Measurements from ENCODE around the gene CCDC137.
"Not testable (repeated sequence)": the region's sequence is repeated elsewhere in the genome, so short reads cannot be mapped to it uniquely, and the experiment has no call there.

CCDC137 gene, protein sequence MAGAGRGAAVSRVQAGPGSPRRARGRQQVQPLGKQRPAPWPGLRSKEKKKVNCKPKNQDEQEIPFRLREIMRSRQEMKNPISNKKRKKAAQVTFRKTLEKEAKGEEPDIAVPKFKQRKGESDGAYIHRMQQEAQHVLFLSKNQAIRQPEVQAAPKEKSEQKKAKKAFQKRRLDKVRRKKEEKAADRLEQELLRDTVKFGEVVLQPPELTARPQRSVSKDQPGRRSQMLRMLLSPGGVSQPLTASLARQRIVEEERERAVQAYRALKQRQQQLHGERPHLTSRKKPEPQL

DNA sequence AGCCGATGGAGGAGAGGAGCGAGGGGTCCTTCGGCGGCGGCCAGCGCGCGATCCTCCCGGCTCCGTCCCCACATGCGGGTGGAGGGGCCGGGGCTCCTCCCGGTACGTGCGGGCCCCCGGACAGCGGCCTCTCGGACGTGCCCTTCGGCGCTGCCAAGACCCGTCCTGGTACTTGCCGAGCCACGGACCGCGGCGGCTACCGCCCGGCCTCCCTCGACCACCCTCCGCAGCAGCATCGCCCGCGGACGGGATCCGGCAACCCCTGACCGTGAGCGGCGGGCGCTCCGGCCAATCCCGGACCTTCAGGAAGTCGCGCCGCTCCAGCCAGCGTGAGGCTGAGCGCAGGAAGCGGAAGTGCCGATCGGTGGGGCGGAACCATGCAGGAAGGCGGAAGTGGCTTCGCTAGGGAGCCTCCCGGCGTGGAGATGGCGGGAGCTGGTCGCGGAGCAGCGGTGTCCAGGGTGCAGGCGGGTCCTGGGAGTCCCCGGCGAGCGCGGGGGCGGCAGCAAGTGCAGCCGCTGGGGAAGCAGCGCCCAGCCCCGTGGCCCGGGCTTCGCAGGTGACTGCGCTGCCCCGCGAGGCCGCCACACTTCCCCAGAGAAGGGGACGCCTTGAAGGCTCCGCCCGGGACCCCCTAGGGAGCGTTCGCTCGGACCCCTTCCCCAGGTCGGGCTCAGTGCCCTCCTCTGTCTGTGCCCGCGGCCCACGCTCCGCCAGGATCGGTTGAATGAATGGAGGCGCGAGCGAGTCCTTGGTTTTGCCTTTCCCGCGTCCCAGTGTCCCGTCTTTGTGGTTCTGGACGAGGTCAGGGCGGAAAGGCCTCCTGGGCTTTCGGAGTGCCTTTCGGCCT is at the start of gene CCDC137, which contains the start of gene OXLD1:
TSS of gene CCDC137 (plus strand) at position 396 of the 850 bp plus-strand sequence. CDS start at position 426, 30 bp downstream.
TSS of gene OXLD1 (minus strand) at position 264 of the 850 bp plus-strand sequence. CDS start at position 236, 28 bp downstream.
- DNase-seq (ENCODE audit: low spot score), result peak; percentile 97

DNA sequence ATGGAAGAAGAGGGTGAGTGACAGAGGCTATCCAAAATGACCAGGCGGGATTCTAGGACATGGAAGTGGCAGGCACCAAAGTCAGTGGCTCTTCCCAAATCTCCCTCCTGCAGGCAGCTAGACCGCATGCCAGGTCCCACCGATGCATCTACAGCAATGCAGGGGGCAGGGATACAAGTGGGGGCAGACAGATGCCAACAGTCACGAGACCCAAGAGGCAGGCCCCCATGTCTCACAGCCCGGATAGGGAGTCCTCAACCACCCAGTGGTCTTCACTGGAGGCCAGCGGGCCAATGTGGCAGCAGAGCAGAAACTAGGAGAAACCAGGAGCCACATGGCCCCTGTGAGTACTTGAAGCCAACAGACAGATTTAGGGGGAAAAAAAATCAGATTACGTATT is 49.7 kb upstream of the CCDC137 start:
- no peak for DNase-seq (ENCODE audit: low spot score)

DNA sequence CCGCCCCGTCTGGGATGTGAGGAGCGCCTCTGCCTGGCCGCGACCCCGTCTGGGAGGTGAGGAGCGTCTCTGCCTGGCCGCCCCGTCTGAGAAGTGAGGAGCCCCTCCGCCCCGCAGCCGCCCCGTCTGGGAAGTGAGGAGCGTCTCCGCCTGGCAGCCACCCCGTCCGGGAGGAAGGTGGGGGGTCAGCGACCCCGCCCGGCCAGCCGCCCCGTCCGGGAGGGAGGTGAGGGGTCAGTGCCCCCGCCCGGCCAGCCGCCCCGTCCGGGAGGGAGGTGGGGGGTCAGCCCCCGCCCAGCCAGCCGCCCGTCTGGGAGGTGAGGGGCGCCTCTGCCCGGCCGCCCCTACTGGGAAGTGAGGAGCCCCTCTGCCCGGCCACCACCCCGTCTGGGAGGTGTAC is 48.2 kb upstream of the CCDC137 start:
- DNase-seq (ENCODE audit: low spot score), result not testable (repeated sequence)

DNA sequence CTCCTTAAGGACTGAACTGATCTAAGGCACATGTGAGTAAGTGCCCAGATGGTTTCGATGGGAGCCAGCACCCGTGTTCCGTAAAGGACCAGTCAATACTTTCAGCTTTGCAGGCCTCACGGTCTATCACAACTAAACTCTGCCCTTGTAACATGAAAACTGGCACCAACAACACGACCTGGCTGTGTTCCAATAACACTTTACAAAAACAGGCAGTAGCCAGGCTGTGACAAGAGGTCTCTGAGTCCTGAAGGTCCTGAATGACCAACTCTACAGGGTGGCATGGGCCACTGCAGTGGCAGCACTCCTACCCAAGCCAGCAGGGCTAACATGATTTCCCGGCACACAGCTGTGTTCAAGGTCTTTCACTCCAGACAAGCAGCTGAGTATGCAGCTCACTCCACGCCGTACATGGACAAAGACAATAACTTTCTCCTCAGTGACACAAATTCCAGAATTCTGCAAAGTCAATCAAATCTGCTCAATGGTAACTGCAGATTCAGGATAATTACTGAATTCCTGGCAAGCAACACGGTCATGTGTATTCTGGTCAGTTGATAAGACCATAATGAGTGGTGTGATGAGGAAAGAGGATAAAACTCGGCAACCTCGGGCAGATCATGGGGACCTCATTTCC is 44.9 kb upstream of the CCDC137 start:
- DNase-seq (ENCODE audit: low spot score), result no peak

DNA sequence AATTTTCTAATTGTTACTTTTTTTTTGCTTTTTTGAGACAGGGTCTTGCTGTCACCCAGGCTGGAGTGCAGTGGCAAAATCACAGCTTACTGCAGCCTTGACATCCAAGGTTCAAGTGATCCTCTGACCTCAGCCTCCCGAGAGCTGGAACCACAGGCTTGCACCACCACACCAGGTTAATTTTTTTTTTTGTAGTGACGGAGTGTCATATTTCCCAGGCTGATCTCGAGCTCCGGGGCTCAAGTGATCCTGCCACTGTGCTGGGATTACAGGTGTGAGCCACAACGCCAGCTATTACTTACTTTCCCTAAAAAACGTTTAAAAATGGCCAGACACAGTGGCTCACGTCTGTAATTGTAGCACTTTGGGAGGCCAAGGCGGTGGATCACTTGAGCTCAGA is 36.3 kb upstream of the CCDC137 start:
- DNase-seq (ENCODE audit: low spot score), result no peak

DNA sequence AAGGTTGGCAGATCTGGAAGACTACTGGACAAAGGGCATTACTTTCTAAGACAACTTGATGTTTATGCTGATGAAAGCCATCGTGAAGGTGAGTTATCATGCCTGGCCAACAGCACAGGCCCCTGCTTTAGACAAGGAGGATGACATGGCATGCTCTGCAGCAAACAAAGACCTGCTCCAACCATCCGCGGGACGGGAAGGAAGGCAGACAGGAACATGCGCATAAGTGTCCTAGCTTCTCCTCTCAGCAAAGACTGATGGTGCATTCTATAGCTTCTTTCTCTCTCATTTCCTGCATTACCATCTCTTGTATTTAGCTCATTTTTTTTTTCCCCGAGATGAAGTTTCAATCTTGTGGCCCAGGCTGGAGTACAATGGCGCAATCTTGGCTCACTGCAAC is 35.1 kb upstream of the CCDC137 start:
- no peak for DNase-seq (ENCODE audit: low spot score)

DNA sequence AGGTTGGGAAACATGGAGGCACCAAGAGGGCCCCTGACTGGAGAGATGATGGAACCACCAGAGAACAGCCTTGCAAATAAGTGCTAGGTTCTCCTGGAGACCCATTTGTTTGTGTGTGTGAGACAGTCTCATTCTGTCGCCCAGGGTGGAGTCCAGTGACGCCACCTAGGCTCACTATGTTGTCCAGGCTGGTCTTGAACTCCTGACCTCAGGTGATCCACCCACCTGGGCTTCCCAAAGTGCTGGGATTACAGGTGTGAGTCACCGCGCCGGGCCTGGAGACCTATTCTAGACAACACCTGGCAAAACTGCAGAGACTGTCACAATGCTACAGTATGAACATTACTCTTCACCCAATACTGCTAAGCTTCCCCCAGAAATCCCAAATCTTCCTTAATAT is 31.1 kb upstream of the CCDC137 start:
- no peak for DNase-seq (ENCODE audit: low spot score)

DNA sequence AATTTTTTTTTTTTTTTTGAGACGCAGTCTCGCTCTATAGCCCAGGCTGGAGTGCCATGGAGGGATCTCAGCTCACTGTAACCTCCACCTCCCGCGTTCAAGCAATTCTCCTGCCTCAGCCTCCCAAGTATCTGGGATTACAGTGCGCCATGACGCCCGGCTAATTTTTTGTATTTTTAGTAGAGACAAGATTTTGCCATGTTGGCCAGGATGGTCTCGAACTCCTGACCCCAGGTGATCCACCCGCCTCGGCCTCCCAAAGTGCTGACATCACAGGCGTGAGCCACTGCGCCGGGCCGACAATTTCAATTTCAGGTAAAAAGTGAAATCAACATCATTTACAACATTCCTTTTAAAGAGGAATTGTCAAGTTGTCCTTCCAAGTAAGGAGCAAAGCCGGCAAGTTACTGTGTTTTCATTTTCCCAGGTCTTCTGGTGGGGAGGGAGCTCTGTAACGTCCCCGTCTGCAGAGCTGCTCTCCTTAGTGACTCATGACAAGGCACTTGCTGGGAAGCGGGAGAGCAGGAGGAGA is 30.5 kb upstream of the CCDC137 start:
- no peak for DNase-seq (ENCODE audit: low spot score)

DNA sequence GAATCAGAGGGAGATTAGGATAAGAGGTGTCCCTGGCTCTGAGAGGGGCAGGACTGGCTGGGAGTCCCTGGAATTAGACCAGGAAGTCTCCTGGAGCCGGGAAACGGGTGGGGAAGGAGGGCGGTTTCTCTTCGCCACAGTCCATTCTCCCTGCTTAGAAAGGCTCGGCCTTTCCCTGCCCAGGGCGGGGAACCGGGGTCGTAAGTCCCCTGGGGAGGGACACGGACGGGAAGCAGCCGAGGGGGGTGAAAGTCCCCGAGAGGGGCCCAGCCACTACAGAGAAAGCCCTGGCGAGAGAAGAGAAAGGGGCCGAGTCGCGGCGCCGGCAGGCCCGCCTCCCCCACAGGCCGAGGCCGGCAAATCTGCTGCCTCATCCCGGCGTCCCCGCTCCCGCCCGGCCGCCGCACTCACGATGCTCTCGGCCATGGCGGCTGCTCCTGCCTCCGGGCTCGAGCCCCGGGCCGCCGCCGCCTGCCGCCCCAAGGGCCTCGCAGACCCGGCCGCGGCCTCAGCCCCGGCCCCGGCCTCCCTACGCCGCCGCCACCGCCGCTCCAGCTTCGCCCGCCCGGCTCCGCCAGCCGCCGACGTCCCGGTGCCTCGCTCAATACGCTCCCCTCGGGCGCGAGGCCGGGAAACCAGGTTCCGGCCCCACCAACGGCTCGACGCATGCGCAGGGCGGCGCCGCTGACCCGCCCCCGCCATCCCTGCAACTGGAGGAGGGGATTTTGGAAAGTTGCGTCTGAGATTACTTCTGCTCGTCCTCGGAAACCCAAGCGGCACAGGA is 29.8 kb upstream of the CCDC137 start, which contains the start of the genes NPLOC4 and TSPAN10:
TSS of gene NPLOC4 (minus strand) at position 608 of the 784 bp plus-strand sequence. CDS start at position 426, 182 bp downstream.
TSS of gene TSPAN10 (plus strand) at position 692 of the 784 bp plus-strand sequence. CDS start 5,217 bp downstream, outside the sequence.
- peak; percentile 90 for DNase-seq (ENCODE audit: low spot score)

DNA sequence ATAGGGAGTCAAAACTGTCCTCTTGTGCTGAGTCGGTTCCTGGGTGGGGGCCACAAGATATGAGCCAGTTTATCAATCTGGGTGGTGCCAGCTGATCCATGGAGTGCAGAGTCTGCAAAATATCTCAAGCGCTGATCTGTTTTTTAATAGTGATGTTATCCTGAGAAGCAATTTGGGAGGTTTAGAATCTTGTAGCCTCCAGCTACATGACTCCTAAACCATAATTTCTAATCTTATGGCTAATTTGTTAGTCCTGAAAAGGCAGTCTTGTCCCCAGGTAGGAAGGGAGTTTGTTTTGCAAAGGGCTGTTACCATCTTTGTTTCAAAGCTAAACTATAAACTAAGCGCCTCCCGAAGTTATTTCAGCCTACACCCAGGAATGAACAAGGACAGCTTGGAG is 27.9 kb upstream of the CCDC137 start:
- DNase-seq (ENCODE audit: low spot score), result no peak

DNA sequence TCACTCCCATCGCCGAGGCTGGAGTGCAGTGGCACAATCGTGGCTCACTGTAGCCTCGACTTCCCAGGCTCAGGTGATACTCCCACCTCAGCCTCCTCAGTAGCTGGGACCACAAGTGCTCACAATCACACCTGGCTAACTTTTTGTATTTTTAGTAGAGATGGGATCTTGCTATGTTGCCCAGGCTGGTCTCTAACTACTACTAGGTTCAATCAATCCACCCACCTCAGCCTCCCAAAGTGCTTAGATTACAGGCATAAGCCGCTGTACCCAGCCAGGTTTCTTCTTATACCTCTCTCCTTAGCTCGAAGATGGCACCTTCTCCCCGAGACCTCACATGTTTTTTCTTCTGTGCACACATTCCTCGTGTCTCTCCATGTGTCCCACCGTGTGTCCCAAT is 26.5 kb upstream of the CCDC137 start:
- no peak for DNase-seq (ENCODE audit: low spot score)

DNA sequence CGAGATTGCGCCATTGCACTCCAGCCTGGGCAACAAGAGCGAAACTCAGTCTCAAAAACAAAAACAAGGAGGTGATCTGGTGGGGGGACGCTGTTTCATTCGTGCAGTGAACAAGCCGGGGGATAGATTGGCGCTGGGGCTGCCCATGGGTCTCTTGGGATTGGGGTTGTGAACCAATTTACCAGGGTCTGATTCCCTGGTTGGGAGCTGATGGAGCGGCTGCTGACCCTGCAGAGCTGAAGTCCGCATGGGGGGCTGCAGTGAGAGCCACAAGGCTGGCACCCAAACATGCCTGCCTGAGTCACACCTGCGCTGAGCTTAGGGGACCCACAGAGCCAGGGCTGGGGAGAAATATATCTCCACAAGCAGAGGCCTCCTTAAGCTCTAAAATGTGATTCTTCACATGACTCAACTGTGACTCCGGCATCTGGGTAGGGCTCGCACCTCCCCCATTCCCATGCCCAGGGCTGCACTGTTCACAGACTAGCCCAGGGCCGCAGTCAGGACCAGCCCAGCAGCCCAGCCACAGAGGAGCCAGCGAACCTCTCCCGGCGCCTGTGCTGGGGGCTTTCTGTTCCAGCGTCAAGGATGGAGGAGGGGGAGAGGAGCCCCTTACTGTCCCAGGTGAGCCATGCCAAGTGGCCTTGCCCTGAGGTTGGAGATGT is 24.6 kb upstream of the CCDC137 start:
- no peak for DNase-seq (ENCODE audit: low spot score)

DNA sequence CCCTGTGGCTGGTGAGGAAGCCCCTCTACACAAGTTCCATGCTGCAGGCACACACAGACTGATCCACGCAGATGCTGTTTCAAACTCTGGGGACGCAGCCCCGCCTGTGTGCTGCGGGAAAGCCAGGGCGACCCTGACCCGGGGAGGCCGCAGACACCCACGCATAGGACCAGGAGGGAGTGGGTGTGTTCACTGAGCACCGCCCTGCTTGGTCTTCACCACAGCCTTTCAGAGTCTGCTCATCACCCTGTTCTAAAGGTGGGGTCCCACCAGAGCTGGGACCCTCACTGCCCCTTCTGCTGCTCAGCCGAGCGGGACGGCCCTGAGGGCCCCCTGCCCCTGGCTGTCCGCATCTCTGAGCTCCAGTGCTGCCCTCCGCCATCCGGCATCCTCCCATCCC is 22.0 kb upstream of the CCDC137 start:
- DNase-seq (ENCODE audit: low spot score), result no peak

DNA sequence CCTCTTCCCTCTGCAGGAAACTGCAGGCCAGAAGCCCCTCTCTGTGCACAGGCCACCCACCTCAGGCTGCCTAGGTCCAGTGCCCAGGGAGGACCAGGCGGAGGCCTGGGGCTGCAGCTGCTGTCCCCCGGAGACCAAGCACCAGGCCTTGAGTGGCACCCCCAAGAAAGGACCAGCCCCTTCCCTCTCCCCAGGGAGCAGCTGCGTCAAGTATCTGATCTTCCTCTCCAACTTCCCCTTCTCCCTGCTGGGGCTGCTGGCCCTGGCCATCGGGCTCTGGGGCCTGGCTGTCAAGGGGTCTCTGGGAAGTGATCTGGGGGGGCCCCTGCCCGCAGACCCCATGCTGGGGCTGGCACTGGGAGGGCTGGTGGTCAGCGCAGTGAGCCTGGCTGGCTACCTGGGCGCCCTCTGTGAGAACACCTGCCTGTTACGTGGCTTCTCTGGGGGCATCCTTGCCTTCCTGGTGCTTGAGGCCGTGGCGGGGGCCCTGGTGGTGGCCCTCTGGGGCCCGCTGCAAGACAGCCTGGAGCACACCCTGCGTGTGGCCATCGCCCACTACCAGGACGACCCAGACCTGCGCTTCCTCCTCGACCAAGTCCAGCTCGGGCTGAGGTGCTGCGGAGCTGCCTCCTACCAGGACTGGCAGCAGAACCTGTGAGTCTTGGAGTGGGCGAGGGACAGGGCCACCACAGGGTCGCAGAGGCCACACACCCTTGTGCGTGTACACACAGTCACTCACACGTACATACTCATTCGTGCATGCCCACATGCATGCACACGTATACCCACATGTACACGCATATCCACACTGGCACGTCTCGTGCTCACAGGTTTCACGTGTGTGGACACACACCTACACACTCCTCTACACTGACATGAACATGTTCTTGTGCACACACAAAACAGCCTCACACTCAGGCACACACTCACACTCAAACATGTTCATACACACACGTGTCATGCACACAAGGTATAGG is 21.3 kb upstream of the CCDC137 start:
- DNase-seq (ENCODE audit: low spot score), result no peak

DNA sequence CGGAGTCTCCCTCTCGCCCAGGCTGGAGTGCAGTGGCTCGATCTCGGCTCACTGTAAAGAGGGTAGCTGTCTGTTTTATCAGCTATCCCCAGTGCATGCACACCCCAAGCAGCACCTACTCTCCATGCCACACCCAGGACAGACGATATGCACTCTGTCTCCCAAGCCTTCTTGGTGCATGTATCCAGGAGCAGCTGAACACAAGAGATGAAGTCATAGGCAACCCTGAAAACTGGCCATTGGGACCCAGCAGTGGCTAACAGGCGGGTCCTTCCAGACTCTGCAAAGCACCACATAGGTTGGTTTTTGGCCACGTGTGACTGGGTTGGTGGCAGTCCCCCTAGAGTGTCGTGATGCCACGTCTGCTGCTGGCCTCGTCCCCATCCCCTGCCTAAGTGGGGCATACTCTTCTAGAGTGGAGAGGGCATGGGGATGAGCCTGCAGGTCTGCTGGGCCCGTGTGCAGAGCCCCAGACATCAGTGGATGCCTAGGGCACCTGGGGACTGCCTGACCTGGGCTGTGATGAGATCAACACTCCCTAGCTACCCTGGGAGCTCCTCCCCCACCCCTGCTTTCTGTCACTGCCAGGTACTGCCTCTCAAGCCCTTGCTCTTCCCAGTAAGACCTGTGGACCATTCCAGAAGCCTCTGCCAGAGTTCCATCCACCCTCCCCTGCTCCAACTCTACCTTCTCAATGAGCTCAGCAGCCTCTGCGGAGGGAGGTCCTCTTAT is 19.5 kb upstream of the CCDC137 start:
- DNase-seq (ENCODE audit: low spot score), result no peak

DNA sequence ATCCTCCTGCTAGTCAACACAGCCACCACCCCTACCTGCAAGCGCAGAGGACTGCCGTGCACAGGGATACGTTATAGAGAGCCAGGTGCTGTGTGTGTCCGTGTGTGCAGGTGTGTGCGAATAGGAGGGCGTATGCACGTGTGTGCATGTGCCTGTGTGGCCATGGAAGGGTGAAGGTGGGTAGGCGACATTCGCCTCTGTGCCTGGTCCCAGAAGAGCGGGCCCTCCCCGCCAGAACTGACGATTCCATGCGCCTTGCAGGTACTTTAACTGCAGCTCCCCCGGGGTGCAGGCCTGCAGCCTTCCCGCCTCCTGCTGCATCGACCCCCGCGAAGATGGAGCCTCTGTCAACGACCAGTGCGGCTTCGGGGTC is 18.9 kb upstream of the CCDC137 start:
- DNase-seq (ENCODE audit: low spot score), result no peak

DNA sequence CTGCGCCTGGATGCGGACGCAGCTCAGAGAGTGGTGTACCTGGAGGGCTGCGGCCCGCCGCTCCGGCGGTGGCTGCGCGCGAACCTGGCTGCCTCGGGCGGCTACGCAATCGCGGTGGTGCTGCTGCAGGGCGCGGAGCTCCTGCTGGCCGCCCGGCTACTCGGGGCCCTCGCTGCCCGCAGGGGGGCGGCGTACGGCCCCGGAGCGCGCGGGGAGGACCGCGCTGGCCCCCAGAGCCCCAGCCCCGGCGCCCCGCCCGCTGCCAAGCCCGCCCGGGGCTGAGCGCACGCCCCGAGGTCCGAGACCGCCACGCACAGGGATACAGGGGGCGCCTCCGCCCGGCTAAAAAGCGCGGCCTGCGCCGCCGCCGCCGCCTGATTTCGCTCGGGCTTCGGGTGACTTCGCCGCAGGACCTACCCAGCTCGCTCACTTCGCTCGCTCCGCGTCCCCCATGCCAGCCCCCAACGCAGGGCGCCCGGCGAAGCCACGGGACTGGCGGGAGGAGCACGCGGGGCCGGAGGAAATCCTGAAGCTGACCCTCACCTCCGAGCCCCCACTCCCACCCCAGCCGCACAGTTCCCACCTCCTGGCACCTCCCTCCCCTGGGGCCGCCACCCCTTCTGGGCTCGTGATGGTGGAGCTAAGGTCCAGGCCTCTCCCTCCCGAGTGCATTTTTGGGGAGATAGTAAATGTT is 18.4 kb upstream of the CCDC137 start:
- no peak for DNase-seq (ENCODE audit: low spot score)

DNA sequence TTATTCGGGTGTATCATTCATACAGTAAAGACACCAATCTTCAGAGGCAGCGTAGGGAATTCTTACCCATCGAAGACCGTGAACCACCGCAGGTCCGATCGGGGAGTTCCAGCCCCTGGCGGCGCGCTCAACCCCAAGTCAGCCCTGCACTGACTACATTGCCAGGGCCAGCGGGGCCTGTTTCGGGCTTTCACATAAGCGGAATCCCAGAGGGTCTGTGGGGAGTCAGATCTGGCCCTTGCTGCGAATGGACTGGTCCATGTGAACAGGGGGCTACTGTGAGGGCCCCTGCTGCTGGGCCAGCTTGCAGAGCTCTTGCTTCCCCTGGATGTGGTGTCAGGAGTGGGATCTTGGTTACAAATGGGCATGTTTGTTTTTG is 17.8 kb upstream of the CCDC137 start:
- no peak for DNase-seq (ENCODE audit: low spot score)
